Mesodermal cell (in vitro differentiated cells): ENCODE measurements around the gene ADGRG7.
A peak's percentile ranks its signal among the peaks of the same experiment; 100 is the strongest.

Source experiments
- H3K27ac ChIP-seq: 2 replicates; pipeline ENCODE4 v1.7.0; 2013; ENCODE audit warnings: mild to moderate bottlenecking, low read depth, low read length, moderate library complexity; ENCODE audit not compliant: severe bottlenecking
- H3K36me3 ChIP-seq: 2 replicates; pipeline ENCODE4 v1.7.1; 2013; ENCODE audit warnings: mild to moderate bottlenecking, low read length, moderate library complexity; ENCODE audit not compliant: control insufficient read depth, insufficient read depth
- H3K4me1 ChIP-seq: one replicate; pipeline ENCODE4 v1.7.1; 2013; ENCODE audit warnings: mild to moderate bottlenecking, low read length; ENCODE audit not compliant: insufficient read depth, control insufficient read depth, poor library complexity, severe bottlenecking
- H3K4me3 ChIP-seq: 2 replicates; pipeline ENCODE4 v1.7.0; 2013; ENCODE audit warnings: low read length, control low read depth, mild to moderate bottlenecking; ENCODE audit not compliant: insufficient read depth, poor library complexity, severe bottlenecking; ENCODE audit errors: extremely low read depth
- H3K9me3 ChIP-seq: 2 replicates; pipeline ENCODE4 v1.7.1; 2013; ENCODE audit warnings: mild to moderate bottlenecking, low read length, moderate library complexity; ENCODE audit not compliant: control insufficient read depth
- WGBS, 2 experiments: methylation state at CpG; one replicate each; pipeline ENCODE4 v1.1.5; 2013; ENCODE audit warnings: missing lambda C conversion rate in 2 of 2; ENCODE audit not compliant: insufficient coverage in 2 of 2; 5-methylcytosine and 5-hydroxymethylcytosine counted together

Gene ADGRG7

DNA sequence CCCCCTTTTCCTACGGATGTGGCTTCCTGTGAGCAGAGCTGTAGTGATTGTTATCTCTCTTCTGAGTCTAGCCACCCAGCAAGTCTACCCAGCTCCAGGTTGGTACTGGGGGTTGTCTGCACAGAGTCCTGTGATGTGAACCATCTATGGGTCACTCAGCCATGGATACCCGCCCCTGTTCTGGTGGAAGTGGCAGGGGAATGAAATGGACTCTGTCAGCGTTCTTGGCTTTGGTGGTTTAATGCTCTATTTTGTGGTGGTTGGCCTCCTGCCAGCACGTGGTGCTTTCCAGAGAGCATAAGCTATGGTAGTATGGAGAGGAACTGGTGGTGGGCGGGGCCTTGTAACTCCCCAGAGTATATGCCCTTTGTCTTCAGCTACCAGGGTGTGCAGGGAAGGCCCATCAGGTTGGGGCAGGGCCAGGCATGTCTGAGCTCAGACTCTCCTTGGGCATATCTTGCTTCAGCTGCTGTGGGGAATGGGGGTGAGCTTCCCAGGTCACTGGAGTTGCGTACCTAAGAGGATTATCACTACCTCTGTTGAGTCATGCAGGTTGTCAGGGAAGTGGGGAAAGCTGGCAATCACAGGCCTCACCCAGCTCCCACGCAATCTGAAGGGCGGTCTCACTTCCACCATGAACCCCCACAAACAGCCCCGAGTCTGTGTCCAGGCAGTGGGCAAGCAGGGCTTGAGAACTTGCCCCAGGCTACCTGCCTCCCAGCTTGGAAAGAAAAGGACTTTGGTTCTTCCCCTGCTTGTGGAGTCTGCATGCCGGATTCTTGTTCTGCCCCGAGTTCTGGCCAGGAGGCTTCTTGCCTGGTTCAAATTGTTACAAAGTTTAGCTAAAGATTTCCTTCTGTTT, 9.0 kb upstream of the ADGRG7 start:
- no peak overlapping the region for H3K4me3 ChIP-seq
- H3K27ac ChIP-seq, result no peak overlapping the region
- H3K4me1 ChIP-seq, result peaks cover 10% of the 10 kb centered on the region
- H3K9me3 ChIP-seq, result no peaks in the 10 kb centered on the region
- H3K36me3 ChIP-seq, result no peaks in the 10 kb centered on the region
- 73 to 83% methylated on average over 5 to 8 of the region's 11 CpGs for WGBS, 2 experiments

- Histone ChIP-seq H3K36me3 (no peaks in the 10 kb centered on the region), H3K9me3 (no peaks in the 10 kb centered on the region), H3K27ac (peak overlapping the region; percentile 49), H3K4me1 (peaks cover 10% of the 10 kb centered on the region), H3K4me3 (no peak overlapping the region)
- WGBS, 2 experiments, result 50 to 79% methylated on average over 3 to 5 of the region's 7 CpGs
These were observed 6.6 kb upstream of the ADGRG7 start for GRCh38 chr3:100602506-100603444.

- H3K4me1 ChIP-seq, result peaks cover 10% of the 10 kb centered on the region
- WGBS, 2 experiments, result 86 to 100% methylated on average over 2 to 3 of the region's 5 CpGs
- H3K4me3 ChIP-seq, result no peak overlapping the region
- H3K27ac ChIP-seq, result no peak overlapping the region
- H3K9me3 ChIP-seq, result no peaks in the 10 kb centered on the region
- H3K36me3 ChIP-seq, result no peaks in the 10 kb centered on the region
These were observed 5.9 kb upstream of the ADGRG7 start for GRCh38 chr3:100603469-100603868.

GRCh38 chr3:100605358-100605757, 4.0 kb upstream of the ADGRG7 start:
- no peaks in the 10 kb centered on the region for H3K9me3 ChIP-seq
- H3K36me3 ChIP-seq, result no peaks in the 10 kb centered on the region
- peaks cover 10% of the 10 kb centered on the region for H3K4me1 ChIP-seq
- no peak overlapping the region for H3K27ac ChIP-seq
- H3K4me3 ChIP-seq, result no peak overlapping the region
- WGBS, 2 experiments, result 80 to 83% methylated on average over 6 to 8 of the region's 8 CpGs

DNA sequence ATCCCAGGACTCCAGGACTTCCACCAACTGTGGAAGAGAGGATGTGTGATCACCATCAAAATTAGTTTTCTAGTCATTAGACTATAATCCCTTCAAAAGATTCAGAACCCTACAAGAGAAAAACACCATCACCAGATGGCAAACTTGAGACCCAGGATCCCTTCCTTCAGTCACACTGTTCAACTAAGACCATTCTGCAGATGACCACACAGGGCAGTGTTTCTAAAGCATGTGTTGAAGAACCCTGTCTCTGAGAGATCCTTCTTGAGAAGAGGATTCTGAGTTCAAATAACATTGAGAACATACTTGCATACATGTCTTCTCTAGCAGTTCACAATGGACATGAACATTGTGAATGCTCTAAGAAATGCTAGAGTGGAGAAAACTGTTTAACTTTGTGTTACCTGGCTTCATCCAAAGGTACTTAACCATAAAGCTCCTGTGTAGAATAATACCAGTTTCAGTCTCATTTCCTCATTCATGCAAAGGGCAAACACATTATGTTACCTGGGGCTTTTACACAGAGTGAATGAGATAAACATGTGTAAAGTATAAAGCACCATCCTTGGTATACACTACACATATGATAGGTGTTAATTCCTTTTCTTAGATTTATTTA, 2.4 kb upstream of the ADGRG7 start:
- H3K36me3 ChIP-seq, result no peaks in the 10 kb centered on the region
- no peak overlapping the region for H3K4me3 ChIP-seq
- H3K27ac ChIP-seq, result no peak overlapping the region
- no peaks in the 10 kb centered on the region for H3K9me3 ChIP-seq
- peaks cover 10% of the 10 kb centered on the region for H3K4me1 ChIP-seq

- H3K27ac ChIP-seq, result no peak overlapping the region
- no CpG with 5 or more reads among the region's 2 CpGs for WGBS, 2 experiments
- H3K9me3 ChIP-seq, result no peaks in the 10 kb centered on the region
- no peaks in the 10 kb centered on the region for H3K4me1 ChIP-seq
- no peak overlapping the region for H3K4me3 ChIP-seq
- H3K36me3 ChIP-seq, result no peaks in the 10 kb centered on the region
These were observed 562 bp downstream of the ADGRG7 start for GRCh38 chr3:100609963-100610362.

- H3K4me3 ChIP-seq, result no peak overlapping the region
These were observed 1.8 kb downstream of the ADGRG7 start for GRCh38 chr3:100611221-100611620.

GRCh38 chr3:100613721-100614390, 4.5 kb downstream of the ADGRG7 start:
- Histone ChIP-seq H3K36me3 (no peaks in the 10 kb centered on the region), H3K9me3 (no peaks in the 10 kb centered on the region), H3K4me3 (no peak overlapping the region), H3K4me1 (no peaks in the 10 kb centered on the region), H3K27ac (no peak overlapping the region)
- WGBS, 2 experiments, result 85% methylated on average over 4 of the region's 4 CpGs; no CpG with 5 or more reads in 1 of the 2 experiments

More at GRCh38 chr3:100611221-100611620, 1.8 kb downstream of the ADGRG7 start:
- no peak overlapping the region for H3K27ac ChIP-seq
- no CpG with 5 or more reads among the region's 3 CpGs for WGBS, 2 experiments
- H3K4me1 ChIP-seq, result no peaks in the 10 kb centered on the region
- no peaks in the 10 kb centered on the region for H3K9me3 ChIP-seq
- no peaks in the 10 kb centered on the region for H3K36me3 ChIP-seq

DNA sequence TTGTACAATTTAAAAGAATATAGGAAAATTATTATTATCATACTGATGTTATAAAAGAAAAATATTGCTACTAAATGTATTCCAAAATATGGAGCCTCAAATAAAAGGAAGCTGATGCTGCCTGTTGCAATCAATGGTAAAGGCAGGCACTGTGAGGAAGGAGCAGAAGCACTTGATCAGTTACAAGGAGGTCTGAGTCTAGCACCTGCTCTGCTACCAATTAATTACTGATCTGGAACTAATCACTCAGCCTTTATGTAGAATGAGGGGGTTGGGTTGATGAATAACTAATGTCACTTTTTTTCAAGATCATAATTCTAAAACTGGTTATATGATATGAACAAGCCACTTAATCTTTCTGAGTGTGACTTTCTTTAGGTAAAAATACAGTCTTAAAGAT, 5.5 kb downstream of the ADGRG7 start:
- Histone ChIP-seq H3K9me3 (no peaks in the 10 kb centered on the region), H3K27ac (no peak overlapping the region), H3K36me3 (no peaks in the 10 kb centered on the region), H3K4me3 (no peak overlapping the region), H3K4me1 (no peaks in the 10 kb centered on the region)

DNA sequence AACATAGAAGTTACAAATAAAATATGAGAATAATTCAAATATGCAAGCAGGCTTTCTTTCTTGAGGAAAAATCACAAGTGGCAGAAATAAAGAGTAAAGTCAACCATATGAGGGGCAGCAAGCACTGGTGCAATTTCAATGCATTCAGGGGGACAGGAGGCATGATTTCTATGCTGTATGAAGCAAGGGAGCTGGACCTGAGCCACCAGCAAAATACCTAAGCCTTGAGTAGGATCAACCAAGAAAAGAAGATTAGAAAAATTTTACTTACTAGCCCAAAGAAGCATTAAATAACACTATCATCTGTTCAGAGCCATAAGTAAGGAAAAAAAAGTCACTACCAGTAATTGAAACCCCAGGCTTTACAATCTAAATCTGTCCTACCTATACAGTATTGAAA, 6.3 kb downstream of the ADGRG7 start:
- Histone ChIP-seq H3K36me3 (no peaks in the 10 kb centered on the region), H3K4me1 (no peaks in the 10 kb centered on the region), H3K4me3 (no peak overlapping the region), H3K27ac (no peak overlapping the region), H3K9me3 (no peaks in the 10 kb centered on the region)
